ENCODE data around the gene CCNG1.
"Not testable (repeated sequence)": the region's sequence is repeated elsewhere in the genome, so short reads cannot be mapped to it uniquely, and the experiment has no call there.

CCNG1 gene, protein sequence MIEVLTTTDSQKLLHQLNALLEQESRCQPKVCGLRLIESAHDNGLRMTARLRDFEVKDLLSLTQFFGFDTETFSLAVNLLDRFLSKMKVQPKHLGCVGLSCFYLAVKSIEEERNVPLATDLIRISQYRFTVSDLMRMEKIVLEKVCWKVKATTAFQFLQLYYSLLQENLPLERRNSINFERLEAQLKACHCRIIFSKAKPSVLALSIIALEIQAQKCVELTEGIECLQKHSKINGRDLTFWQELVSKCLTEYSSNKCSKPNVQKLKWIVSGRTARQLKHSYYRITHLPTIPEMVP

DNA sequence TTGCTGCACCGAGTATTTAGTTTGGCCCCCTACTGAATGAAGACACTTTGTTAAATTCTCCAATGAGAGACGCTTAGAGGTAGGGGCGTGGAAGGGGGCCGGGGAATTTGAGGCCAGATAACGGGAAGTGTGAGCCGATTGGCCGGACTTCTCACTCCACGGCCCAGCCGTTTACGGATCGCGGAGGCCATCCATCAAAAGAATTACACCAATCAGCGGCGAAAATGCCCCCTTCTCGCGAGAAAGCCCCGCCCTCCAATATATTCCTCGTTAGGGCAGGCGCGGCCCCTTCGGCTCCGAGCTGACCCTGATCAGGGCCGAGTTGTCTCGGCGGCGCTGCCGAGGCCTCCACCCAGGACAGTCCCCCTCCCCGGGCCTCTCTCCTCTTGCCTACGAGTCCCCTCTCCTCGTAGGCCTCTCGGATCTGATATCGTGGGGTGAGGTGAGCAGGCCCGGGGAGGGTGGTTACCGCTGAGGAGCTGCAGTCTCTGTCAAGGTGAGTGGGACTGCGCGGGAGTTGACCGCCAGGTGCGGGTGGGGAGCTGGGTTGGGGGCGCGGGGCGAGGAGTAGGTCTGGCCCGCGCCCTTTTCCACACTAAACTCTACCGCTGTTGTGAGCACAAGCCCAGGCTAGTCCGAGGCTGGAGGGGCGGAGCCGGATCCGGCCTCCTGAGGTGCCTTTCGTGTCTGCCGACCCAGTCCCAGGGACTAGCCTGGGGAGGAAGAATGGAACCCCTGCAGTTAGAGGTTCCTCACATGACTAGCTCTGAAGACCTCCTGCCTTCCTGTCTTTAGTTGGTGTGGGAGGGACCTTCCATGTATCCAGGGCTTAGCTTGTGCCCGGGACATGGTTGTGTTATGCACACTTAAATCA, at the start of gene CCNG1:
TSS of gene CCNG1 (plus strand) at position 287 of the 874 bp plus-strand sequence. CDS start 1,662 bp downstream, outside the sequence.
- peak; percentile 93 for DNase-seq

DNA sequence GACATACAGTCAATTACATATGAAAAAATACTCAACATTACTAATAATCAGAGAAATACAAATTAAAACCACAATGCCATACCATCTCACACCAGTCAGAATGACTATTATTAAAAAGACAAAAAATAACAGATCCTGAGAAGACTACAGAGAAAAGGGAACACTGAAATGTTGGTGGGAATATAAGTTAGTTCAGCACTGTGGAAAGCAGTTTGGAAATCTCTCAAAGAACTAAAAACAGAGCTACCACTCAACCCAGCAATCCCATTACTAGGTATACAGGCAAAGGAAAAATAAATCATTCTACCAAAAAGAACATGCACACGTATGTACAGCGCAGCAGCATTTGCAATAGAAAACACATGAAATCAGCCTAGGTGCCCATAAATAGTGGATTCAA, 41.6 kb upstream of the CCNG1 start:
- no peak for DNase-seq

DNA sequence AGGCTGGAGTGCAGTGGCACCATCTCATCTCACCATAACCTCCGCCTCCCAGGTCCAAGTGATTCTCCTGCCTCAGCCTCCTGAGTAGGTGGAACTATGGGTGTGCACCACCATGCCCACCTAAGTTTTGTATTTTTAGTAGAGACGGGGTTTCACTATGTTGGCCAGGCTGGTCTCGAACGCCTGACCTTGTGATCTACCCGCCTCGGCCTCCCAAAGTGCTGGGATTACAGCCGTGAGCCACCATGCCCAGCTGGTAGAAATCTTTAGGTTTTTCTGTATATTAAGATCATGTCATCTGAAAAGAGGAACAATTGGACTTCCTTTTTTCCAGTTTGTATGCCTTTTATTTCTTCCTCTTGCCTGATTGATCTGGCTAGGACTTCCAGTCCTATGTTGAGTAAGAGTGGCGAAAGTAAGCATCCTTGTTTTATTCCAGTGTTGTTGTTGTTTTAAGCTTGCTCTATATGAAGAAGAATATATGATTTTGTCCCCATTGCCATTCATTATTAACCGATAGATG, 40.5 kb upstream of the CCNG1 start:
- DNase-seq, result not testable (repeated sequence)

DNA sequence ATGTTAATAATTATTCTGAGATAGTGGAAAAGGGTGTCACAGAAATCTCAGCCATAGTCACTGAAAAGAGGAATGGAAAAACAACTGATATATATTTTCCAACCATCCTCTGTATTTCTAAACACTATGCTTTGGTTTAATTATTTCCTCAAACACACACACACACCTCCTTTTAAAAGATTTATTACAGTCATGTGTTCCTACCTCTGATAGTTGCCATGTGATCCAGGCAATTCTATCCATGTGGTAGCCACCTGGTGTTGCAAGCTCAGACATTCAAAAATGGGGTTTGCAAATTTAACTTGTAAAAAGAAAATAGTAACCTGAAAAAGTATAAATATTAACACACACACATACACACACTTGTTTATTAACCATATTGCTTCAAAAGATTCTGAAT, 40.0 kb upstream of the CCNG1 start:
- no peak for DNase-seq

DNA sequence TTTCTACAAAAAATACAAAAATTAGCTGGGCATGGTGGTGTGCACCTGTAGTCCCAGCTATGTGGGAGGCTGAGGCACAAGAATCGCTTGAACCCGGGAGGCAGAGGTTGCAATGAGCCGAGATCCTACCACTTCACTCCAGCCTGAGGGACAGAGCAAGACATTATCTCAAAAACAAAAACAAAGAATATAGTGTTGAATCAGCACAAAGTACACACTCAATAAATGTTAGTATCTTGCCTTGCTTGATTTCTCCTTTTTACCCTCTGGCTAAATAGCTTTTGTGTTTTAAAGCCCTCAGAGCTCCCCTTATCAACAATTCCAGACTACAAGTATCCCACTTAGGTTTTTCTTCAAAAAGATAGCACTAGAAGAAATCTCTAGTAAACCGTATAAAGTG, 37.5 kb upstream of the CCNG1 start:
- DNase-seq, result no peak

DNA sequence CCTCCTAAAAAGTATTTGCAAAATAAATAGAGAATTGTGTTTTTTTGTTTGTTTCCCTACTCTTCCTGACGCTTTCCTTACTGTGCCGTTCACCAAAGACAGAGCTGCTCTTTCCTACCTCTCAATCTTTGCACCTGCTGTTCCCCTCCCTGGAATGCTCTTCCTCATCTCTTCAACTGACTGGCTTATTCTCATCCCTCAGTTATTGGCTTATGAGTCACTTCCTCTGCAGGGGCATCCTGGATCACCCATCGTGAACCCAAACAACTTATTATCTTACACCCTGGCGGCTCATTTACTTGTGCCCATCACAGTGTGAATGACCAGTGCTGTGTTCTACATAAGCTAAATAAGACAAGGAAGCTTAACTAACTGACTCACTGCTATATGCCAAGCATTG, 36.1 kb upstream of the CCNG1 start:
- DNase-seq, result no peak

DNA sequence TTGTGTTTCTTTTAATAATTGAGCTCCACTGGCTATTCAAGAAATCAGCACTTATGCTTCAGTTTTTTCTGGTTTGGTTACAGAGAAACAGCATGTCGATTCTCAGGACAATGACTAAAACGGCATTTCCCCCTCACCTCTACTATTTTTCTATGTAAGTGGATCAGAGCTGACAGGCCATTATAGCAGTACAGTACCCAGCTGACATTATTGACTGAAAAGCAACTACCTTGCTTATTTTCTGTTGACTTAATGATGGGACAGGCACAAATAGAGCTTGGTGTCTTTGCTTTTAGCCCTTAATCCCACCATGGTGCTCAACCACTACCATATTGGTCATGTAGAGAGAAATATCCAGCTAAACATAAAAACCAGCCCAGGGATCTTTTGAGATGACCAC, 35.4 kb upstream of the CCNG1 start:
- no peak for DNase-seq

DNA sequence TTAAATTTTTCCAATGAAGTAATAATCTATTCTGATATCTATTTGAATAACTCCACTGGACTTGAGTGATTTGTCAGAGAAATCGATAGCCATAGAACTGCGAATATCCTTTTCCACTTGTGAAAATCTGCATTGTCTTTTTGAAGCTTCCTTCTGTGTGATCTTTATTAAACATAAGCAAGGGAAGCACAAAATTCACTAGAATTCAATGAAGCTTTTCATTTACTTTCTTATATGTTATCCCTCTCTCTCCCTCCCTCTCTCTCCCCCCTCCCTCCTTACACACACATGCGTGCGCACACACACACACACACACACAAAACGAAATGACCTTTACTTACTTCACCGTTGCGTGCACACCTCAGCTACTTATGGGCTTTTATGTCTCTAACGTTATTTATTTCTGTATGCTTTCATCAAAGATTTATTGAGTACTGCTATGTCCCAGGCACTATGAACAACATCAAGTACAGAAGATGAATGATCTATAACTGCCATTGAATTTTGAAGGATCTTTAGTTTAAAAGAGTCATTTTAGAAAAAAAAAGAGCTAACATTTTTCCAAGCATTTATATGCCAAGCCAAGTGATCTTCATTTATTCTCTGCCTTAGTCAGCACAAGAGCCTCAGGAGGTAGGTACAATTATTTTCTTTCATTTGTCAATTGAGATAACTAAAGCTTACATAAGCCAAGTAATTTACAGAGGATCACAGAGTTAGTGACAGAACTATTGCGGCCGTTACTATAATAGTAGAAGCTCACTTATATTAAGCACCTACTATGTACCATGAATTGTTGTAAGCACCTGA, 32.8 kb upstream of the CCNG1 start:
- DNase-seq, result no peak

DNA sequence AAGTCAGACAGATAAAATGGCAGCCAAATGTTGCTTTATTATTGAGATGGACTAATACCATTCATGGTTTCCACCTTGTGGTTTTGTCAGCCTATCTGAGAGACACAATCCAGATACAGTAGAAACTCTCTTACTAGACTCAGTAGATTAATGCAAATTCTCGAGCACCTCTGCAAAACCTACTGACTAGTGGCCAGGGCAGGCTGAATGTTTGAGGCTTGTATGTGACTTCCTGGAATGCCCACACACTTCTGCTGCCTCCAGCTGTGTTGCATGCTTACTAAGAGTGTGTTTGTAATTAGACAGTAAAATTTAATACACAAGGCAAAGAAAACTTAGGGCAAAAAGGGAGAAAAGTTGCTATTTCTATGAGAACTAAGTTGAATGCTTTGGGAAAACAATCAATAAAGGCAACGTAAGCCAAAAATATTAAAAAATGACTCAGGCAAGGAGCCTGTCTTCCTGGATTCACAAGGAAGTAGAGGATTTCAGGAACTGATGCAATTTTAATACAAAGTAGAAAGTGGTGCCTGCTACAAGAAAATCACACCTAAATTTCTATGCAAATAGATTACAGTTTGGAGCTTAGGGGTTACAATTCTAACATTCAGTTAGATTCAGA, 30.2 kb upstream of the CCNG1 start:
- no peak for DNase-seq

DNA sequence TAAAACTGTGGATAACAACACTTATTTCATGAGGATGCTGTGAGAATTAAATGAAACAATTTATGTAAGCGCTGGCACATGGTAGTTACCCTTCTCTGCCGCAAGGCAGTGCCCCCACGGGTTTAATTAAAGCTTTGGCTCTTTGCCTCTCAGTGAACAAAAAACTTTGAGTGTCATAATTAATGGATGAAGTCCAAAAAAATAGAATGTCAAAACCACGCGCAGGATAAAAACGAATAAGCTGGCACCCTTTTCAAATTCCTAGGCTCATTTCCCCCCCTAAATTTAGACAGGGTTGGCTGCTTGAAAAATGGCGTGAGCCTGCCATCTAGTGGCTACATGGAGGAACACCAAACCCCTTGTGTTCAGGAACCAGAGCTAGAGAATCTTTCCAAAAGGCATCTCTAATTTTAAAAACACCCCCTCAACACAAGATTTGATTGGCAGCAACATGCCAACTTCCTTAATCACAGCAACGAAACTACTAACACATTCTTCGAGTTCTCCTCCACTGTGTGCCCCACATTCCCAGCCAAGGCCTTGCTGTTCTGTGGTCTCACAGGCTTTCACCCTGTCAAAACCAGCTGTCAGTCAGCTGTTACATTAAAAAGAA, 29.0 kb upstream of the CCNG1 start:
- DNase-seq, result peak; percentile 61

DNA sequence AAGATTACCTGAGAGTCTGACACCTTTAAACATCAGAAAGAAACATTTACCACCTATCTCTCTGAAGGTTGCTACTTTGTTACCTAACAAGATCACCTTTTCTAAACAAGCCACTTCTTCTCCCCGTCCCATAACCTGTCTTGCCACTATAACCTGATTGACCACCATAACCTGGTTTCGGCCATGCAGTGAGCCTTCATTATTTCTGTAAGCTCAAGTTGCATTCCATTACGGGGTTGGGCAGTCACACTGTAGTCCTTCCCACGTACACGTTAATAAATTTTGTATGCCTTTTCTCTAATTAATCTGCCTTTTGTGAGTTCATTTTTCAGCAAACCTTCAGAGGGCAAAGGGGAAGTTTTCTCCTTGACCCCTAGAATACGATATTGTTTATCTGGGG, 28.0 kb upstream of the CCNG1 start:
- DNase-seq, result no peak

DNA sequence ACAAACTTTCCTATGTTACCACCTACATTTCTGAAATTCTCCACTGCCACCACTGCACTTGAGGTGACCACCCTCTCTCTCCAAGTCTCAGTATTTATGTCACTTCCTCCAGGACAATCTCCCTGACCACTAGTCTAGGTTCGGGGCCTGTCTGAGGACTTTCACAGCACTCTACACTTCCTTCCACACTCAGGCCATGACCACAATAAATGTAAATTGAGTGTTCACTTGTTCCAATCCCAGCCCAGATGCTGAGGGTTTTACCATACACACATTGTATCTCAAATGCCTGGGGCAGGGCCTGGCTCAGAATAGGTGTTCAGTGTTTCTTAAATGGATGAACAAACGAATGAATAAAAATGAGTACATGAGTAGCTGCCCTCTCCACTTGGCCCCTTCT, 26.9 kb upstream of the CCNG1 start:
- no peak for DNase-seq

DNA sequence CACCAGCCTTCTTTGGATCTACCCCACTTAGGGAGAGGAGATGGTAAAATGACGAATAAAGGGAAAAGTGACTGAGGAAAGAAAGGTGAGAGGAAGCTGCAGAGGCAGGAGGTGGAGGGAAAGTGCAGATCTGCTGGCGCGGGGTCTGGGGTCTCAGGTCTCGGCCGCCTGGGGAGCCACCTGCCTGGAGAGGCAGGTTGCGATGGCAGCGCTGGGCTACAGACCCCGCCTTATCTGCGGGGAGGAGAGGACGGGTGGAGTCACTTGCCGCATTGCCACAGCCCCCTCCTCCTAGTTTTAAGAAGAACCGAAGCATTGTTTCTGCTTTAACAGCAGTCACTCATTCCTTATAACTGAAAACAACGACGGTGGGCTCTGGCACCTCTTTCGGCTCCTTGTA, 21.7 kb upstream of the CCNG1 start:
- not testable (repeated sequence) for DNase-seq

DNA sequence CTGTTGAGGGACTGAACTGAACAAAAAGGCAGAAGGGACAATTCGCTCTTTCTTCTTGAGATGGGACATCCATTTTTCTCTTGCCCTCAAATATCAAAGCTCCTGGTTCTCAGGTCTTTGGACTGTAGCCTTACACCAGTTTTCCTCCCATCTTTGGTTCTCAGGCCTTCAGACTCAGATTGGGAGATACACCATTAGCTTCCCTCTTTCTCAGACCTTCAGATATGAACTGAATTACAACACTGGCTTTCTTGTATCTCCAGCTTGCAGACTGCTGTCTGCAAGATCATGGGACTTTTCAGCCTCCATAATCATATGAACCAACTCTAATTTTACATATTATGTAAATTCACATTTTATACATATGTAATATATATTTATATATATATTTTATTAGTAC, 12.6 kb upstream of the CCNG1 start:
- DNase-seq, result no peak

DNA sequence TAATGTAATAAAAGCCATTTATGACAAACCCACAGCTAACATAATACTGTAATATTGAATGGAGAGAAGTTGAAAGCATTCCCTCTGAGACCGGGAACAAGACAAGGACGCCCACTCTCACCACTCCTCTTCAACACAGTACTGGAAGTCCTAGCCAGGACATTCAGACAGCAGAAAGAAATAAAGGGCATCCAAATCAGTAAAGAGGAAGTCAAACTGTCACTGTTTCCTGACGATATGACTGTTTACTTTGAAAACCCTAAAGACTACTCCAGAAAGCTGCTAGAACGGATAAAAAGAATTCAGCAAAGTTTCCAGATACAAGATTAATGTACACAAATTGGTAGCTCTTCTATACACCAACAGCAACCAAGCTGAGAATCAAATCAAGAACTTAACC, 11.3 kb upstream of the CCNG1 start:
- not testable (repeated sequence) for DNase-seq

DNA sequence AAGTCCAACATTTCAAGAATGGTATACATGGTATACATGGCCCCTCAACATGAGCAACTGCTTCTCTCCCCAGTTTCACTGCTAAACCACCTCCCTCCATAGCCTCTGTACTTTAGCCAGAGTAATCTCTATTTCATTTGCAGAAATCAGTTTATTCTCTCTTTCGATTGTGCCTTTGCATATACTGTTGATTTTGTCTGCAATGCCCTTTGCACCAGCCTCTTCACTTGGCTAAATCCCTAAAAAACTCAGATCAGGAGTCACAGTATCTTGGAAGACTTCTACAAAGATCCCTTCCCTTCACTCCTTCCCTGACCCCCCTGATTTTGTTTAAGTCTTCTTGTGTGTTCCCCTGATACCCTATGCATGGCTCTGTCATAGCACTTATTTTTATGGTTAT, 4.9 kb upstream of the CCNG1 start:
- DNase-seq, result no peak

DNA sequence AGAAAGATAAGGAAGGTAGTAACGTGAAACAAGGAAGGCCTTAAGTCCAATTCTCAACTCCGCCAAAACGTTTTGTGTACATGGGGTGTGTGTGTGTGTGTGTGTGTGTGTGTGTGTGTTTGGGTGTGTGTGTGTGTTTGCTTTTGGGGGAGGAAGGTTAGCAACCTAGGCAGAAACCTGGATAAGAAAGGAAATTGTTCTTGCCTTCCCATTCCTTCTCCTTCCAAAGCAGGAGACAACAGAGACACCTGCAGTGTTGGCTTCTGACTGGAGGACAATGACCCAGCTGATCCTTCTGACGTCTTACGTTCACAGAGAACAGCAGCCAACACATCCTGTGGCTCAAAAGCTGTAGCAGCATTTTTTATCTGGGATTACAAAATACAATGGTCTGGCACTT, 4.1 kb upstream of the CCNG1 start:
- DNase-seq, result no peak

DNA sequence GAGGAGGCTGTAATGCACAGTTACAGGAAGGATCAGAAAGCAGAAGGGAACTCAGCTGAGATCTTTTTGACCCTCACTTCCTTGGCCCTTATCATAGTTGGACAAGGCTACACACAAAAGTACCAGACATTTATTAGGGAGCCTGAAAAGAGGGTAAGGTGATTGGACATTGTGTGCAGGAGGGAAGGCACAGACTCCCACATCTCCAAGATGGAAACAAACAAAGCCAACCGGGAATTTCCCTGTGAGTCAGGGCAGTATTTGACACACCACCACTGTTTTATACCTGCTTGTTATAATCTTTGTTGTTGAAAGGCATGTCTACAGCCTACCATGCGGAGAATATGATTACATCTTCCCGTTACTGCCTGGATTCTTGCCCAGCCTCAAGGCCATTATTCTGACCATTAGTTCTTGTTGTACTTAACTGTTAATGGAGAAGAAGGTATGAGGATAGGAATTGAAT, 3.0 kb upstream of the CCNG1 start:
- no peak for DNase-seq

DNA sequence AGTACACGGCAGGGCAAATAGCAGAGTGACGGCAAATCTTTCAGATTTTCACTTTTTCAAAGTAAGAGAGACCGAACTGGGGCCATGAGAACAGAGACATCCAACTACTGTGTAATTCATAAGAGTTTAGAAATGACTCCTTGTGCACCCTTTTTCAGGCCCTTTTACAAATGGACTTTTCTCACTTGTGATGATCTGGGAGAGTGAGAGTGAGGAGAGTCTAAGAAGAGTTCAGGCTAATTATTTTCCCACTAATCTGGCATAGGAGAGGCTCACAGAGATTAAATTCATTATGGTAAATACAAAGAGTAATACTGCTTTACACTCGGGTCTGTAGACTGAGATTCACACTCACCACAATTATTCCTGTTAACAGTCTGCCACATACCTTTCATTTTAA, 880 bp upstream of the CCNG1 start:
- DNase-seq, result no peak

DNA sequence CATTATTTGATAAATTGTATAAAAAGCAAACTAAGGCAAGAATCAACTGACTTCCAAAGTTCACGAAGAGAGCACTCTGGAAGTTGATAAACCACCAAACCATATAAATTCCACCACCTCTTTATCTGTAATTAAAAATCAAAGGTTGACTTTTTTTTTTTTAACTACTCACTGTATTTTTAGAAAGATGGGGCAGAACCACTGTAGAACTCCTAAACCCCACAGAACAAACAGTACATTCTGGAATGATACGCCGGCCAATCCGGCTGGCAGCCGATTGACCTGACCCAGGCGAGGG, 435 bp upstream of the CCNG1 start:
- DNase-seq, result no peak

DNA sequence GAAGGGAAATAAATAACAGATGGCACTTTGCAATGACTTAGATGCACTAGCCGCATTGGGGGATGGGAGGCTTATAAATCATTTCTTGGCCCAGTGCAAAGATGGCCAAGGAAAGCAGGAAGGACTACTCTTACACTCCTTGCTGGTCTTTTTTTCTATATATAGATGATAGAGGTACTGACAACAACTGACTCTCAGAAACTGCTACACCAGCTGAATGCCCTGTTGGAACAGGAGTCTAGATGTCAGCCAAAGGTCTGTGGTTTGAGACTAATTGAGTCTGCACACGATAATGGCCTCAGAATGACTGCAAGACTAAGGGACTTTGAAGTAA, 1.7 kb downstream of the CCNG1 start:
- DNase-seq, result no peak

DNA sequence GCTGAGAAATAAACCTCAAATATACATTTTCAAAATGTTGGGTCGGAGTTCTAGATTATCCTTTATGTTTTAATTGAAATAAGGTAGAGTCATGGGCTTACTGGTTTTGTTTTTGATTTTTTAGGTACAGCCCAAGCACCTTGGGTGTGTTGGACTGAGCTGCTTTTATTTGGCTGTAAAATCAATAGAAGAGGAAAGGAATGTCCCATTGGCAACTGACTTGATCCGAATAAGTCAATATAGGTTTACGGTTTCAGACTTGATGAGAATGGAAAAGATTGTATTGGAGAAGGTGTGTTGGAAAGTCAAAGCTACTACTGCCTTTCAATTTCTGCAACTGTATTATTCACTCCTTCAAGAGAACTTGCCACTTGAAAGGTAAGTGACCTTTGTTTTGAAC, 3.6 kb downstream of the CCNG1 start:
- no peak for DNase-seq

DNA sequence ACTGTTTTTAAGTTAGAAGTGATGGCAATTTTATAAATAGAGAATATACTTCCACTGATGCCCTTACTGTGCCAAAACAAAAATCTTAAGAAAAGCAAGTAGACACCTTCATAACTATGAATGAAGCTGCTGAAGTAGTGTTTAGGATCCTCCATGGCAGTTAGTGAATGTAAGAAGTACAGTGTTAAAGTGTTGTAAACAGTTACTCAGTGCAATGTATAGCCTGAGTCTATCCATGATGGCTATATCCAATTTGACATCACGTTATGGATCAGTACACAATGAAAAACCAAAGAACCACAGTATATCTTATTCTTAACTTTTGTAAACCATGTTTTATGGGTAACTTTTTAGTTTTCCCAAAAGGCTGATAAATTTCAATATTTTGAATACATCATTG, 7.1 kb downstream of the CCNG1 start:
- no peak for DNase-seq
